NCI-H2227 treated with DMSO at 0.1 percent for 48 hours (cell line): ENCODE results near the gene TMIGD2.
"Not testable (repeated sequence)": the region's sequence is repeated elsewhere in the genome, so short reads cannot be mapped to it uniquely, and the experiment has no call there.

Source experiments
- DNase-seq: peaks from one replicate; lab custom pipeline; 2025; lab: John Stamatoyannopoulos, UW

TMIGD2 gene

GRCh38 chr19:4267101-4267900 is 34.9 kb downstream of the TMIGD2 start:
- peak; percentile 6 for DNase-seq

- no peak for DNase-seq
These were observed 35.8 kb downstream of the TMIGD2 start for GRCh38 chr19:4266253-4267000.

- DNase-seq: no peak
These were observed 37.4 kb downstream of the TMIGD2 start for GRCh38 chr19:4264812-4265211.

GRCh38 chr19:4260613-4261191 is 41.5 kb downstream of the TMIGD2 start:
- DNase-seq: no peak

- no peak for DNase-seq
These were observed 44.0 kb downstream of the TMIGD2 start for GRCh38 chr19:4258181-4258580.

- DNase-seq: no peak
These were observed 45.2 kb downstream of the TMIGD2 start for GRCh38 chr19:4257025-4257424.

- no peak for DNase-seq
These were observed 45.6 kb downstream of the TMIGD2 start for GRCh38 chr19:4256563-4256962.

- DNase-seq: peak; percentile 94
These were observed 55.2 kb downstream of the TMIGD2 start, which contains the start of gene YJU2 for GRCh38 chr19:4246767-4247593. YJU2 (plus strand) TSS chr19:4247080; CDS start chr19:4247147, 67 bp downstream.

- DNase-seq: not testable (repeated sequence)
These were observed 56.3 kb downstream of the TMIGD2 start for GRCh38 chr19:4245938-4246337.
